HEK293 (cell line): Measurements from ENCODE around the gene HMGN1.

Source experiments
- KLF17 ChIP-seq: fragments of 450-650 bp; formaldehyde crosslinking; IDR thresholded peaks from 2 replicates; pipeline ENCODE4 v1.5.1; 2016; ENCODE audit warnings: missing biosample characterization, missing genetic modification characterization
- PATZ1 ChIP-seq: fragments of 450-650 bp; formaldehyde crosslinking; IDR thresholded peaks from 2 replicates; pipeline ENCODE4 v1.5.1; 2016; ENCODE audit warnings: missing biosample characterization, missing genetic modification characterization
- PBX3 ChIP-seq: sonication (generic); formaldehyde crosslinking; IDR thresholded peaks from 2 replicates; pipeline ENCODE4 v1.8.1; 2022; ENCODE audit warnings: mild to moderate bottlenecking, moderate library complexity, missing genetic modification reagents
- REST ChIP-seq: fragments of 450-650 bp; formaldehyde crosslinking; IDR thresholded peaks from 2 replicates; pipeline ENCODE4 v1.5.1; 2016; ENCODE audit warnings: missing biosample characterization, missing genetic modification characterization
- SCRT2 ChIP-seq: fragments of 450-650 bp; formaldehyde crosslinking; IDR thresholded peaks from 2 replicates; pipeline ENCODE4 v1.5.1; 2016; ENCODE audit warnings: missing biosample characterization, missing genetic modification characterization
- SP7 ChIP-seq: fragments of 450-650 bp; formaldehyde crosslinking; IDR thresholded peaks from 2 replicates; pipeline ENCODE4 v1.5.1; 2016; ENCODE audit warnings: missing biosample characterization, missing genetic modification characterization
- TSHZ1 ChIP-seq: fragments of 450-650 bp; formaldehyde crosslinking; IDR thresholded peaks from 2 replicates; pipeline ENCODE4 v1.5.1; 2016; ENCODE audit warnings: missing biosample characterization, missing genetic modification characterization, borderline replicate concordance
- ZBTB10 ChIP-seq: fragments of 450-650 bp; formaldehyde crosslinking; IDR thresholded peaks from 2 replicates; pipeline ENCODE4 v1.5.1; 2016; ENCODE audit warnings: missing biosample characterization, missing genetic modification characterization
- ZBTB48 ChIP-seq: fragments of 450-650 bp; formaldehyde crosslinking; IDR thresholded peaks from 2 replicates; pipeline ENCODE4 v1.5.1; 2016; ENCODE audit warnings: missing biosample characterization, missing genetic modification characterization
- ZNF133 ChIP-seq: fragments of 450-650 bp; formaldehyde crosslinking; IDR thresholded peaks from 2 replicates; pipeline ENCODE4 v1.5.1; 2016; ENCODE audit warnings: missing biosample characterization, missing genetic modification characterization
- ZNF366 ChIP-seq: fragments of 450-650 bp; formaldehyde crosslinking; conservative IDR thresholded peaks from 2 replicates; pipeline ENCODE4 v1.5.1; 2016; ENCODE audit warnings: missing biosample characterization, missing genetic modification characterization
- ZNF398 ChIP-seq: fragments of 450-650 bp; formaldehyde crosslinking; IDR thresholded peaks from 2 replicates; pipeline ENCODE4 v1.5.1; 2017; ENCODE audit warnings: missing biosample characterization, missing genetic modification characterization
- ZNF48 ChIP-seq: fragments of 450-650 bp; formaldehyde crosslinking; IDR thresholded peaks from 2 replicates; pipeline ENCODE4 v1.5.1; 2016; ENCODE audit warnings: missing biosample characterization, missing genetic modification characterization
- ZNF513 ChIP-seq: fragments of 450-650 bp; IDR thresholded peaks from 2 replicates; pipeline ENCODE4 v1.5.1; 2018; ENCODE audit warnings: missing biosample characterization, missing genetic modification characterization
- ZNF521 ChIP-seq: fragments of 450-650 bp; formaldehyde crosslinking; IDR thresholded peaks from 2 replicates; pipeline ENCODE4 v1.5.1; 2017; ENCODE audit warnings: missing biosample characterization, mild to moderate bottlenecking, missing genetic modification characterization
- ZNF596 ChIP-seq: fragments of 450-650 bp; IDR thresholded peaks from 2 replicates; pipeline ENCODE4 v1.5.0; 2018; ENCODE audit warnings: missing biosample characterization, mild to moderate bottlenecking, missing genetic modification characterization, moderate library complexity
- ZNF692 ChIP-seq: fragments of 450-650 bp; formaldehyde crosslinking; IDR thresholded peaks from 2 replicates; pipeline ENCODE4 v1.5.1; 2016; ENCODE audit warnings: missing biosample characterization, missing genetic modification characterization

Gene HMGN1

GRCh38 chr21:39387461-39388037 is 38.7 kb upstream of the HMGN1 start (continued):
- TF ChIP-seq PBX3 (CRISPR knock-in tag) (no peak), SP7 (tag by site-specific recombination) (no peak), KLF17 (tag by site-specific recombination) (0 out of 2 replicates have a peak, but pooled peaks have one; percentile 37), ZNF133 (tag by site-specific recombination) (no peak), ZBTB48 (no peak), ZNF398 (tag by site-specific recombination) (peak; percentile 56), ZBTB10 (tag by site-specific recombination) (no peak), REST (no peak), ZNF692 (tag by site-specific recombination) (no peak), ZNF366 (tag by site-specific recombination) (no peak), TSHZ1 (tag by site-specific recombination) (no peak), ZNF48 (tag by site-specific recombination) (no peak), ZNF521 (no peak), SCRT2 (tag by site-specific recombination) (peak; percentile 75), ZNF513 (no peak), ZNF596 (tag by site-specific recombination) (no peak), PATZ1 (tag by site-specific recombination) (peak; percentile 94; the same call in 1 of the 2 replicates)
